K562 (cell line): Measurements from ENCODE around the gene NRXN3. TPM values are rescaled to one million over a fixed set of nuclear protein-coding genes. Genes with fewer than 3 reads are reported as not detected.

Source experiments
- ATAC-seq: fragments of 200-7000 bp; cut with Tn5 transposase; 3 replicates; pipeline ENCODE4 v1.9.1; 2020; ENCODE audit warnings: moderate library complexity
- BruUV-seq: library from RNA; stranded (reverse); fragments of 400-500 nt; replicated peaks from 2 replicates; lab custom pipeline; 2021; lab: Mats Ljungman, UMichigan
- CTCF ChIA-PET: fragments of 300-600 bp; formaldehyde crosslinking; extraction: SDS; loops from one replicate; lab custom pipeline; 2021; ENCODE audit warnings: low intra/inter-chr PET ratio; lab: Yijun Ruan, JAX
- POLR2A ChIA-PET: fragments of 300-600, 350-650 bp; sonication (Branson Sonifier 250); formaldehyde crosslinking; extraction: SDS; loops from one replicate; lab custom pipeline; 2021; ENCODE audit warnings: antibody characterized with exemption, inconsistent platforms; lab: Yijun Ruan, JAX
- DNase-seq, 4 experiments: peaks; one replicate each; pipeline versions ENCODE4 v3.0.0 to v3.0.0-alpha.2; 2011 to 2018; ENCODE audit warnings: low spot score in 3 of 4, mixed read lengths in 3 of 4; ENCODE audit errors: extremely low read depth in 1 of 4
- FAIRE-seq: peaks from 2 replicates; lab custom pipeline; 2011; peaks lifted over from hg19 to GRCh38; lab: Jason Lieb, UNC
- H2AFZ ChIP-seq: 2 replicates; pipeline ENCODE4 v1.6.0; 2011; ENCODE audit warnings: low read depth, low read length, control low read depth, inconsistent platforms
- H3K27ac ChIP-seq: fragments of 200-600 bp; 3 replicates; pipeline ENCODE4 v1.8.0; 2011; ENCODE audit warnings: low read depth, mild to moderate bottlenecking, control low read depth, inconsistent platforms, low read length, moderate library complexity, mixed read lengths; ENCODE audit errors: extremely low read depth
- H3K27me3 ChIP-seq, 2 experiments: fragments of 300-600 bp in 1 of 2; 2 replicates in 1 of 2; 3 replicates in 1 of 2; pipeline versions ENCODE4 v1.6.0 to v1.8.0; 2011; ENCODE audit warnings: inconsistent platforms in 2 of 2, low read length in 2 of 2, mild to moderate bottlenecking in 1 of 2, mixed read lengths in 1 of 2, moderate library complexity in 1 of 2; ENCODE audit not compliant: control insufficient read depth in 2 of 2, insufficient read depth in 2 of 2
- H3K36me3 ChIP-seq: fragments of 300-600 bp; 3 replicates; pipeline ENCODE4 v1.8.0; 2011; ENCODE audit warnings: mild to moderate bottlenecking, low read length, inconsistent platforms; ENCODE audit not compliant: control insufficient read depth, insufficient read depth
- H3K4me1 ChIP-seq, 2 experiments: fragments of 200-600 bp in 1 of 2; replicated peaks in 1 of 2; 2 replicates in 1 of 2; 3 replicates in 1 of 2; pipeline versions ENCODE4 v1.5.1 to v1.8.0; 2011; ENCODE audit warnings: inconsistent platforms in 2 of 2, low read length in 2 of 2, mild to moderate bottlenecking in 1 of 2, mixed read lengths in 1 of 2, moderate library complexity in 1 of 2; ENCODE audit not compliant: control insufficient read depth in 2 of 2, insufficient read depth in 2 of 2
- H3K4me2 ChIP-seq: 2 replicates; pipeline ENCODE4 v1.6.1; 2011; ENCODE audit warnings: low read length, control low read depth, inconsistent platforms, mixed read lengths; ENCODE audit not compliant: insufficient read depth
- H3K4me3 ChIP-seq: fragments of 200-600 bp; sonication (generic), shearing (Covaris generic); 2 replicates; pipeline ENCODE4 v1.5.1; 2016; ENCODE audit warnings: control low read depth, inconsistent platforms
- H3K79me2 ChIP-seq: fragments of 200-600 bp; 3 replicates; pipeline ENCODE4 v1.8.0; 2011; ENCODE audit warnings: low read length, inconsistent platforms; ENCODE audit not compliant: control insufficient read depth, insufficient read depth
- H3K9ac ChIP-seq, 2 experiments: 2 replicates each; pipeline versions ENCODE4 v1.6.0 to v1.6.1; 2011; ENCODE audit warnings: low read depth in 2 of 2, low read length in 2 of 2, control low read depth in 1 of 2, inconsistent platforms in 1 of 2, mild to moderate bottlenecking in 1 of 2, mixed read lengths in 1 of 2; ENCODE audit not compliant: insufficient read depth in 1 of 2
- H3K9me1 ChIP-seq: one replicate; pipeline ENCODE4 v1.6.0; 2011; ENCODE audit warnings: inconsistent platforms, mild to moderate bottlenecking, low read length, moderate library complexity; ENCODE audit not compliant: control insufficient read depth, insufficient read depth
- H3K9me3 ChIP-seq: replicated peaks from 2 replicates; pipeline ENCODE4 v1.5.1; 2011; ENCODE audit warnings: low read depth, low read length, inconsistent platforms; ENCODE audit not compliant: control insufficient read depth, insufficient read depth
- H4K20me1 ChIP-seq: replicated peaks from 2 replicates; pipeline ENCODE4 v1.6.1; 2011; ENCODE audit warnings: low read length, inconsistent platforms, mixed read lengths; ENCODE audit not compliant: control insufficient read depth, insufficient read depth
- CAMTA2 ChIP-seq: fragments of 250-450 bp; sonication (Bioruptor Pico); conservative IDR thresholded peaks from 2 replicates; pipeline ENCODE4 v1.5.1; 2022
- CEBPB ChIP-seq: fragments of 450-650 bp; IDR thresholded peaks from 2 replicates; pipeline ENCODE4 v1.6.1; 2016; ENCODE audit warnings: missing genetic modification characterization, missing compliant biosample characterization
- CREB3L1 ChIP-seq: fragments of 450-650 bp; IDR thresholded peaks from 2 replicates; pipeline ENCODE4 v1.6.1; 2014; ENCODE audit warnings: low read depth, mild to moderate bottlenecking, moderate library complexity, borderline replicate concordance
- EP300 ChIP-seq: IDR thresholded peaks from 2 replicates; pipeline ENCODE4 v1.6.1; 2012; ENCODE audit warnings: low read length, improper control_type of control experiment
- FOSL1 ChIP-seq: fragments of 200-800 bp; sonication (Bioruptor generic); conservative IDR thresholded peaks from 2 replicates; pipeline ENCODE4 v1.6.1; 2016; ENCODE audit warnings: missing genetic modification characterization, missing compliant biosample characterization
- GTF2F1 ChIP-seq: IDR thresholded peaks from 2 replicates; pipeline ENCODE4 v1.6.1; 2011; ENCODE audit warnings: low read depth, low read length, improper control_type of control experiment
- HOMEZ ChIP-seq: fragments of 250-450 bp; sonication (Bioruptor Pico); IDR thresholded peaks from 2 replicates; pipeline ENCODE4 v1.4.0; 2020; ENCODE audit warnings: mild to moderate bottlenecking, moderate library complexity
- HOXB6 ChIP-seq: fragments of 250-450 bp; sonication (Bioruptor Pico); IDR thresholded peaks from 2 replicates; pipeline ENCODE4 v1.5.1; 2022; ENCODE audit warnings: mild to moderate bottlenecking, borderline replicate concordance
- KDM2B ChIP-seq: fragments of 250-450 bp; sonication (Bioruptor Pico); IDR thresholded peaks from 2 replicates; pipeline ENCODE4 v1.8.0; 2021; ENCODE audit warnings: mild to moderate bottlenecking, moderate library complexity
- MCM2 ChIP-seq: fragments of 450-650 bp; IDR thresholded peaks from 2 replicates; pipeline ENCODE4 v1.6.1; 2017; ENCODE audit warnings: low read depth, mild to moderate bottlenecking
- MXI1 ChIP-seq: IDR thresholded peaks from 2 replicates; pipeline ENCODE4 v1.6.1; 2011; ENCODE audit warnings: low read depth, mild to moderate bottlenecking, improper control_type of control experiment, low read length
- NCOA1 ChIP-seq: fragments of 450-650 bp; IDR thresholded peaks from 2 replicates; pipeline ENCODE4 v1.6.1; 2016; ENCODE audit warnings: low read depth
- NCOA6 ChIP-seq: fragments of 450-650 bp; IDR thresholded peaks from 2 replicates; pipeline ENCODE4 v1.6.1; 2017; ENCODE audit warnings: mild to moderate bottlenecking
- RBM14 ChIP-seq: fragments of 200-400 bp; formaldehyde crosslinking; IDR thresholded peaks from 2 replicates; pipeline ENCODE4 v1.6.1; 2018; ENCODE audit warnings: low read depth, mild to moderate bottlenecking, low read length, moderate library complexity, borderline replicate concordance; ENCODE audit not compliant: insufficient read depth
- SMARCB1 ChIP-seq: IDR thresholded peaks from 2 replicates; pipeline ENCODE4 v1.6.1; 2011; ENCODE audit warnings: improper control_type of control experiment, low read depth; ENCODE audit not compliant: insufficient read length
- SRSF9 ChIP-seq: fragments of 200-400 bp; formaldehyde crosslinking; IDR thresholded peaks from 2 replicates; pipeline ENCODE4 v1.6.1; 2017; ENCODE audit warnings: low read depth, low read length, borderline replicate concordance
- TCF3 ChIP-seq: sonication (generic); formaldehyde crosslinking; IDR thresholded peaks from 2 replicates; pipeline ENCODE4 v1.4.0; 2020; ENCODE audit warnings: mild to moderate bottlenecking, missing genetic modification reagents
- TEAD1 ChIP-seq, 2 experiments: fragments of 450-650 bp in 1 of 2; sonication (generic) in 1 of 2; formaldehyde crosslinking; IDR thresholded peaks; 2 replicates each; pipeline versions ENCODE4 v1.4.0 to v1.8.0; 2020 to 2022; ENCODE audit warnings: mild to moderate bottlenecking in 2 of 2, missing genetic modification reagents in 1 of 2
- ZBTB17 ChIP-seq: fragments of 450-650 bp; formaldehyde crosslinking; IDR thresholded peaks from 2 replicates; pipeline ENCODE4 v1.4.0; 2020; ENCODE audit warnings: mild to moderate bottlenecking
- ZNF133 ChIP-seq: fragments of 250-450 bp; sonication (Bioruptor Pico); IDR thresholded peaks from 2 replicates; pipeline ENCODE4 v1.4.0; 2020; ENCODE audit warnings: mild to moderate bottlenecking
- ZNF274 ChIP-seq: IDR thresholded peaks from 2 replicates; pipeline ENCODE4 v1.6.1; 2011; ENCODE audit warnings: low read depth, mild to moderate bottlenecking, low read length, moderate library complexity, borderline replicate concordance
- ZNF76 ChIP-seq: fragments of 250-450 bp; sonication (Bioruptor Pico); IDR thresholded peaks from 2 replicates; pipeline ENCODE4 v1.4.0; 2020; ENCODE audit warnings: mild to moderate bottlenecking, moderate library complexity, borderline replicate concordance
- WGBS: fragments of 100-300 bp; shearing (Covaris generic); methylation state at CpG from one replicate; pipeline ENCODE4 v1.1.6; 2016; ENCODE audit warnings: low coverage, mixed read lengths; ENCODE audit not compliant: insufficient coverage; ENCODE audit errors: missing lambda C conversion rate; 5-methylcytosine and 5-hydroxymethylcytosine counted together
- in situ Hi-C: fragments of 300-500 bp; cut with MboI; formaldehyde crosslinking; loops from 4 replicates; pipeline ENCODE4 v1.15.0; 2018; ENCODE audit warnings: inconsistent platforms, mixed read lengths
- intact Hi-C: fragments of 100-400 bp; cut with micrococcal nuclease; formaldehyde crosslinking; loops from 2 replicates; pipeline ENCODE4 v1.14.2; 2022
- polyA plus RNA-seq, 8 experiments: library from polyadenylated mRNA; depleted of rRNA in 4 of 8; stranded (reverse) in 5 of 8; unstranded in 3 of 8; fragments of >200 nt; fragmentation: Nextera tagmentation in 2 of 8; fragmentation: Illumina TruSeq in 1 of 8; extraction: Ambion mirVana in 2 of 8; extraction: Trizol in 1 of 8; gene quantifications; 2 replicates each; pipeline versions ENCODE4 v1.2.1 to v1.2.3, GENCODE V29; 2011 to 2014; ENCODE audit warnings: inconsistent platforms in 1 of 8, missing spikeins in 1 of 8
- total RNA-seq, 7 experiments: library from RNA; depleted of rRNA in 6 of 7; stranded (reverse); fragments of >200 nt in 6 of 7; fragmentation: Illumina TruSeq in 2 of 7; extraction: Trizol in 2 of 7; gene quantifications; 2 replicates each; pipeline versions ENCODE4 v1.2.1 to v1.2.3, GENCODE V29; 2011 to 2021; ENCODE audit warnings: low replicate concordance in 1 of 7

NRXN3 gene
- total and polyA plus RNA-seq, 9 of the 15 experiments (the other 6 are each of a cell fraction or from before 2014, with no cell fraction given) = 0.09 TPM; not detected in 8

- TF ChIP-seq HOXB6 (CRISPR knock-in tag) (no peak), NCOA6 (no peak)
Observed at GRCh38 chr14:78509516-78509915, 339.3 kb downstream of the NRXN3 start (continued).

- H3K9me3 ChIP-seq = no peaks in the 10 kb centered on the region
- no peak overlapping the region for H3K27ac ChIP-seq
- intact Hi-C loops = no loop called here
- H3K9ac ChIP-seq = no peak overlapping the region
- no peak for FAIRE-seq
- no peak overlapping the region for H3K4me3 ChIP-seq
- no peaks in the 10 kb centered on the region for H4K20me1 ChIP-seq
- H3K4me2 ChIP-seq = no peak overlapping the region
- H3K79me2 ChIP-seq = no peaks in the 10 kb centered on the region
- no peak for DNase-seq
- no peak overlapping the region for H2AFZ ChIP-seq
- ChIA-PET CTCF (interaction anchor here (0.7 kb wide), 1 partner anchor 1360 kb away, joined by 3 read pairs; no protein-coding TSS in a partner anchor), POLR2A (no interaction called here)
- H3K9me1 ChIP-seq = no peaks in the 10 kb centered on the region
- WGBS = 0% methylated on average over 1 of the region's 2 CpGs
- ATAC-seq = no peak
- in situ Hi-C loops = no loop called here
- no TSS peak for BruUV-seq
- H3K4me1 ChIP-seq = no peaks in the 10 kb centered on the region
- TF ChIP-seq FOSL1 (tag) (no peak), HOMEZ (CRISPR knock-in tag) (no peak), RBM14 (no peak), TEAD1 (CRISPR knock-in tag; IDR thresholded peaks at IDR 0.05) (no peak), EP300 (no peak), MCM2 (no peak), ZNF274 (no peak), ZNF76 (CRISPR knock-in tag) (no peak), SRSF9 (no peak), MXI1 (no peak), KDM2B (no peak), CAMTA2 (CRISPR knock-in tag) (no peak), SMARCB1 (no peak), TCF3 (CRISPR knock-in tag) (no peak), CEBPB (tag) (no peak), ZNF133 (CRISPR knock-in tag) (no peak), NCOA1 (no peak), ZBTB17 (no peak), GTF2F1 (no peak), CREB3L1 (no peak)
- H3K27me3 ChIP-seq = no peaks in the 10 kb centered on the region
- no peaks in the 10 kb centered on the region for H3K36me3 ChIP-seq
Observed at GRCh38 chr14:78512021-78512420, 341.8 kb downstream of the NRXN3 start.
